Cerebellar cortex (tissue), 1 donor: ENCODE measurements around the gene KCNT2.

Experiments
- DNase-seq: peaks from one replicate; pipeline ENCODE4 v3.0.0-alpha.2; 2015; ENCODE audit warnings: low spot score

The KCNT2 gene

GRCh38 chr1:196449460-196449859 is 158.8 kb downstream of the KCNT2 start:
- DNase-seq = no peak

GRCh38 chr1:196445775-196446174 is 162.5 kb downstream of the KCNT2 start:
- DNase-seq = no peak

- no peak for DNase-seq
Observed at GRCh38 chr1:196444634-196445033, 163.6 kb downstream of the KCNT2 start.

- no peak for DNase-seq
Observed at GRCh38 chr1:196442366-196442765, 165.9 kb downstream of the KCNT2 start.

GRCh38 chr1:196440711-196441110 is 167.5 kb downstream of the KCNT2 start:
- no peak for DNase-seq

GRCh38 chr1:196438329-196438728 is 169.9 kb downstream of the KCNT2 start:
- no peak for DNase-seq

- DNase-seq = no peak
Observed at GRCh38 chr1:196437671-196438070, 170.6 kb downstream of the KCNT2 start.

GRCh38 chr1:196433000-196433399 is 175.2 kb downstream of the KCNT2 start:
- no peak for DNase-seq

- no peak for DNase-seq
Observed at GRCh38 chr1:196427976-196428734, 180.1 kb downstream of the KCNT2 start.

GRCh38 chr1:196425513-196425912 is 182.7 kb downstream of the KCNT2 start:
- DNase-seq = no peak

GRCh38 chr1:196423612-196424011 is 184.6 kb downstream of the KCNT2 start:
- DNase-seq = no peak

- DNase-seq = no peak
Observed at GRCh38 chr1:196418772-196419171, 189.5 kb downstream of the KCNT2 start.

- DNase-seq = no peak
Observed at GRCh38 chr1:196415978-196416377, 192.3 kb downstream of the KCNT2 start.

- no peak for DNase-seq
Observed at GRCh38 chr1:196412326-196412725, 195.9 kb downstream of the KCNT2 start.

GRCh38 chr1:196410768-196411167 is 197.5 kb downstream of the KCNT2 start:
- DNase-seq = no peak

- no peak for DNase-seq
Observed at GRCh38 chr1:196409586-196409985, 198.7 kb downstream of the KCNT2 start.

- peak; percentile 33 for DNase-seq
Observed at GRCh38 chr1:196407358-196408051, 200.7 kb downstream of the KCNT2 start.

- no peak for DNase-seq
Observed at GRCh38 chr1:196405839-196406238, 202.4 kb downstream of the KCNT2 start.

GRCh38 chr1:196403803-196404690 is 204.2 kb downstream of the KCNT2 start:
- DNase-seq = no peak

- DNase-seq = no peak
Observed at GRCh38 chr1:196401891-196402290, 206.3 kb downstream of the KCNT2 start.

- no peak for DNase-seq
Observed at GRCh38 chr1:196401452-196401833, 206.8 kb downstream of the KCNT2 start.
